ENCODE data around the gene DUOX1.
A peak's percentile ranks its signal among the peaks of the same experiment; 100 is the strongest.

Gene DUOX1

GRCh38 chr15:45143946-45144345 lies 14.2 kb downstream of the DUOX1 start:
- DNase-seq: no peak

GRCh38 chr15:45144775-45145174 lies 15.0 kb downstream of the DUOX1 start:
- no peak for DNase-seq

GRCh38 chr15:45146405-45146804 lies 16.6 kb downstream of the DUOX1 start:
- DNase-seq: peak; percentile 19 to 54 (median 44)

GRCh38 chr15:45147606-45148005 lies 17.8 kb downstream of the DUOX1 start:
- DNase-seq: no peak

- no peak for DNase-seq
These were observed 18.6 kb downstream of the DUOX1 start for GRCh38 chr15:45148076-45149059.

- DNase-seq: no peak
These were observed 19.3 kb downstream of the DUOX1 start for GRCh38 chr15:45149060-45149459.

GRCh38 chr15:45150481-45150880 lies 20.7 kb downstream of the DUOX1 start:
- no peak for DNase-seq

- no peak for DNase-seq
These were observed 21.2 kb downstream of the DUOX1 start for GRCh38 chr15:45150997-45151396.

GRCh38 chr15:45151998-45152828 lies 22.4 kb downstream of the DUOX1 start:
- DNase-seq: no peak

GRCh38 chr15:45155739-45156138 lies 25.9 kb downstream of the DUOX1 start:
- no peak for DNase-seq

- no peak for DNase-seq
These were observed 27.1 kb downstream of the DUOX1 start for GRCh38 chr15:45156744-45157455.

GRCh38 chr15:45157974-45158373 lies 28.2 kb downstream of the DUOX1 start:
- DNase-seq: peak in 3 of 4 experiments; percentile 7 to 25 (median 21)

GRCh38 chr15:45161666-45162065 lies 31.9 kb downstream of the DUOX1 start:
- DNase-seq: no peak

GRCh38 chr15:45162771-45163507 lies 33.1 kb downstream of the DUOX1 start:
- peak; percentile 75 to 89 (median 86) for DNase-seq

GRCh38 chr15:45163508-45163856 lies 33.7 kb downstream of the DUOX1 start:
- no peak for DNase-seq

GRCh38 chr15:45164914-45165313 lies 35.1 kb downstream of the DUOX1 start:
- no peak for DNase-seq

- no peak for DNase-seq
These were observed 35.7 kb downstream of the DUOX1 start for GRCh38 chr15:45165536-45165935.

- DNase-seq: peak; percentile 92 to 96 (median 96)
These were observed 37.2 kb downstream of the DUOX1 start for GRCh38 chr15:45166834-45167630.

GRCh38 chr15:45167631-45168205 lies 37.9 kb downstream of the DUOX1 start:
- DNase-seq: no peak

- DNase-seq: no peak
These were observed 38.5 kb downstream of the DUOX1 start for GRCh38 chr15:45168286-45168685.

All from suppressor macrophage (primary cell).